Immature natural killer cell (primary cell): ENCODE results near the gene IL36B. TPM values are rescaled to one million over a fixed set of nuclear protein-coding genes. Genes with fewer than 3 reads are reported as not detected.

ENCODE experiments used
- DNase-seq, 3 donors: peaks; one replicate each; pipeline ENCODE4 v3.0.0; 2022; ENCODE audit warnings: mixed read lengths in 1 of 3
- H3K27ac Mint-ChIP-seq, 6 donors: one replicate each; pipeline ENCODE4 v1.8.0; 2020; ENCODE audit warnings: mixed read lengths in 6 of 6, mild to moderate bottlenecking in 5 of 6, inconsistent platforms in 4 of 6, moderate library complexity in 3 of 6
- H3K27me3 Mint-ChIP-seq, 3 donors: one replicate each; pipeline ENCODE4 v1.8.0; 2020 to 2021; ENCODE audit warnings: low read depth in 3 of 3, mild to moderate bottlenecking in 3 of 3, mixed read lengths in 3 of 3, moderate library complexity in 3 of 3, inconsistent platforms in 1 of 3
- H3K36me3 Mint-ChIP-seq, 3 donors: one replicate each; pipeline ENCODE4 v1.8.0; 2020; ENCODE audit warnings: mixed read lengths in 3 of 3, inconsistent platforms in 2 of 3, mild to moderate bottlenecking in 2 of 3
- H3K4me1 Mint-ChIP-seq, 2 donors: one replicate each; pipeline ENCODE4 v1.8.0; 2020; ENCODE audit warnings: inconsistent platforms in 2 of 2, mild to moderate bottlenecking in 2 of 2, mixed read lengths in 2 of 2, moderate library complexity in 1 of 2
- H3K4me3 Mint-ChIP-seq, 5 donors: one replicate each; pipeline ENCODE4 v1.8.0; 2020; ENCODE audit warnings: mild to moderate bottlenecking in 5 of 5, mixed read lengths in 5 of 5, inconsistent platforms in 3 of 5, moderate library complexity in 3 of 5
- H3K9me3 Mint-ChIP-seq, 6 donors: one replicate each; pipeline ENCODE4 v1.8.0; 2020; ENCODE audit warnings: mild to moderate bottlenecking in 6 of 6, mixed read lengths in 6 of 6, inconsistent platforms in 4 of 6, moderate library complexity in 3 of 6
- polyA plus RNA-seq, 3 donors: library from polyadenylated mRNA; unstranded; fragments of 300-500 nt; fragmentation: Illumina TruSeq; gene quantifications; one replicate each; pipeline ENCODE4 v1.2.3, GENCODE V29; 2021

The IL36B gene
- polyA plus RNA-seq, 3 donors from 2014 or later, result not detected

- Mint-ChIP-seq H3K36me3 (no peaks in the 10 kb centered on the region), H3K9me3 (no peaks in the 10 kb centered on the region), H3K27me3 (peaks cover 0 to 8% (median 3%) of the 10 kb centered on the region in 3 donors), H3K27ac (no peak overlapping the region), H3K4me3 (no peak overlapping the region), H3K4me1 (peaks cover 2% of the 10 kb centered on the region in 2 donors)
- no peak for DNase-seq
Observed at GRCh38 chr2:113069676-113070605, 17.3 kb upstream of the IL36B start.

GRCh38 chr2:113068706-113069485, 16.2 kb upstream of the IL36B start:
- Mint-ChIP-seq H3K4me1 (no peaks in the 10 kb centered on the region), H3K27ac (no peak overlapping the region), H3K4me3 (no peak overlapping the region), H3K27me3 (peaks cover 0 to 8% (median 3%) of the 10 kb centered on the region in 3 donors), H3K36me3 (no peaks in the 10 kb centered on the region), H3K9me3 (no peaks in the 10 kb centered on the region)
- DNase-seq, result no peak

GRCh38 chr2:113068249-113068648, 15.6 kb upstream of the IL36B start:
- Mint-ChIP-seq H3K4me1 (no peaks in the 10 kb centered on the region), H3K36me3 (no peaks in the 10 kb centered on the region), H3K9me3 (no peaks in the 10 kb centered on the region), H3K27me3 (peaks cover 0 to 8% (median 3%) of the 10 kb centered on the region in 3 donors), H3K27ac (no peak overlapping the region), H3K4me3 (no peak overlapping the region)
- no peak for DNase-seq

- Mint-ChIP-seq H3K9me3 (peaks cover 0 to 2% (median 0%) of the 10 kb centered on the region in 6 donors), H3K27me3 (peaks cover 0 to 4% (median 0%) of the 10 kb centered on the region in 3 donors), H3K27ac (no peak within 1 kb of the TSS), H3K4me1 (no peaks in the 10 kb centered on the region), H3K36me3 (no peaks in the 10 kb centered on the region), H3K4me3 (no peak within 1 kb of the TSS)
- DNase-seq, result no peak
Observed at GRCh38 chr2:113067681-113068080, 15.0 kb upstream of the IL36B start, which contains the start of gene IL1F10. IL1F10 (plus strand) TSS chr2:113067970; CDS start chr2:113072739, 4,769 bp downstream.

GRCh38 chr2:113064898-113065297, 12.2 kb upstream of the IL36B start:
- Mint-ChIP-seq H3K36me3 (no peaks in the 10 kb centered on the region), H3K4me1 (no peaks in the 10 kb centered on the region), H3K27me3 (peaks cover 0 to 9% (median 2%) of the 10 kb centered on the region in 3 donors), H3K9me3 (peaks cover 0 to 2% (median 0%) of the 10 kb centered on the region in 6 donors), H3K27ac (no peak overlapping the region), H3K4me3 (no peak overlapping the region)
- DNase-seq, result no peak

GRCh38 chr2:113064281-113064680, 11.6 kb upstream of the IL36B start:
- peaks cover 0 to 2% (median 0%) of the 10 kb centered on the region in 6 donors for H3K9me3 Mint-ChIP-seq
- DNase-seq, result no peak
- H3K4me3 Mint-ChIP-seq, result no peak overlapping the region
- no peak overlapping the region for H3K27ac Mint-ChIP-seq
- no peaks in the 10 kb centered on the region for H3K4me1 Mint-ChIP-seq
- H3K27me3 Mint-ChIP-seq, result peaks cover 0 to 9% (median 2%) of the 10 kb centered on the region in 3 donors
- no peaks in the 10 kb centered on the region for H3K36me3 Mint-ChIP-seq

- Mint-ChIP-seq H3K4me1 (no peaks in the 10 kb centered on the region), H3K27ac (no peak overlapping the region), H3K36me3 (no peaks in the 10 kb centered on the region), H3K27me3 (peaks cover 0 to 10% (median 2%) of the 10 kb centered on the region in 3 donors), H3K4me3 (no peak overlapping the region), H3K9me3 (peaks cover 0 to 2% (median 0%) of the 10 kb centered on the region in 6 donors)
- no peak for DNase-seq
Observed at GRCh38 chr2:113061896-113062770, 9.5 kb upstream of the IL36B start.

GRCh38 chr2:113061241-113061640, 8.6 kb upstream of the IL36B start:
- no peak for DNase-seq
- H3K4me1 Mint-ChIP-seq, result no peaks in the 10 kb centered on the region
- peaks cover 0 to 9% (median 2%) of the 10 kb centered on the region in 3 donors for H3K27me3 Mint-ChIP-seq
- peaks cover 0 to 2% (median 0%) of the 10 kb centered on the region in 6 donors for H3K9me3 Mint-ChIP-seq
- H3K27ac Mint-ChIP-seq, result no peak overlapping the region
- H3K36me3 Mint-ChIP-seq, result no peaks in the 10 kb centered on the region
- no peak overlapping the region for H3K4me3 Mint-ChIP-seq

- Mint-ChIP-seq H3K36me3 (no peaks in the 10 kb centered on the region), H3K27ac (no peak overlapping the region), H3K27me3 (peaks cover 0 to 10% (median 2%) of the 10 kb centered on the region in 3 donors), H3K4me3 (no peak overlapping the region), H3K4me1 (no peaks in the 10 kb centered on the region), H3K9me3 (peaks cover 0 to 2% (median 0%) of the 10 kb centered on the region in 6 donors)
- no peak for DNase-seq
Observed at GRCh38 chr2:113060796-113061195, 8.1 kb upstream of the IL36B start.

GRCh38 chr2:113060396-113060795, 7.7 kb upstream of the IL36B start:
- H3K9me3 Mint-ChIP-seq, result peaks cover 0 to 3% (median 0%) of the 10 kb centered on the region in 6 donors
- H3K27me3 Mint-ChIP-seq, result peaks cover 0 to 10% (median 5%) of the 10 kb centered on the region in 3 donors
- no peak for DNase-seq
- H3K4me1 Mint-ChIP-seq, result no peaks in the 10 kb centered on the region
- no peak overlapping the region for H3K27ac Mint-ChIP-seq
- H3K36me3 Mint-ChIP-seq, result no peaks in the 10 kb centered on the region
- no peak overlapping the region for H3K4me3 Mint-ChIP-seq

GRCh38 chr2:113058998-113059960, 6.6 kb upstream of the IL36B start, which contains the start of gene IL36RN:
IL36RN (plus strand) TSS chr2:113059198; CDS start chr2:113059439, 241 bp downstream.
- Mint-ChIP-seq H3K4me3 (no peak within 1 kb of the TSS), H3K27me3 (peaks cover 0 to 10% (median 6%) of the 10 kb centered on the region in 3 donors), H3K4me1 (no peaks in the 10 kb centered on the region), H3K9me3 (peaks cover 0 to 6% (median 0%) of the 10 kb centered on the region in 6 donors), H3K27ac (no peak within 1 kb of the TSS), H3K36me3 (no peaks in the 10 kb centered on the region)
- no peak for DNase-seq

GRCh38 chr2:113058411-113058994, 5.8 kb upstream of the IL36B start:
- Mint-ChIP-seq H3K36me3 (no peaks in the 10 kb centered on the region), H3K27me3 (peaks cover 0 to 10% (median 6%) of the 10 kb centered on the region in 3 donors), H3K4me1 (peaks cover 0 to 7% of the 10 kb centered on the region in 2 donors), H3K27ac (no peak overlapping the region), H3K9me3 (peaks cover 0 to 6% (median 0%) of the 10 kb centered on the region in 6 donors), H3K4me3 (no peak overlapping the region)
- DNase-seq, result no peak
